ENCODE data around the gene TBC1D10A.
A peak's percentile ranks its signal among the peaks of the same experiment; 100 is the strongest.

The TBC1D10A gene

DNA sequence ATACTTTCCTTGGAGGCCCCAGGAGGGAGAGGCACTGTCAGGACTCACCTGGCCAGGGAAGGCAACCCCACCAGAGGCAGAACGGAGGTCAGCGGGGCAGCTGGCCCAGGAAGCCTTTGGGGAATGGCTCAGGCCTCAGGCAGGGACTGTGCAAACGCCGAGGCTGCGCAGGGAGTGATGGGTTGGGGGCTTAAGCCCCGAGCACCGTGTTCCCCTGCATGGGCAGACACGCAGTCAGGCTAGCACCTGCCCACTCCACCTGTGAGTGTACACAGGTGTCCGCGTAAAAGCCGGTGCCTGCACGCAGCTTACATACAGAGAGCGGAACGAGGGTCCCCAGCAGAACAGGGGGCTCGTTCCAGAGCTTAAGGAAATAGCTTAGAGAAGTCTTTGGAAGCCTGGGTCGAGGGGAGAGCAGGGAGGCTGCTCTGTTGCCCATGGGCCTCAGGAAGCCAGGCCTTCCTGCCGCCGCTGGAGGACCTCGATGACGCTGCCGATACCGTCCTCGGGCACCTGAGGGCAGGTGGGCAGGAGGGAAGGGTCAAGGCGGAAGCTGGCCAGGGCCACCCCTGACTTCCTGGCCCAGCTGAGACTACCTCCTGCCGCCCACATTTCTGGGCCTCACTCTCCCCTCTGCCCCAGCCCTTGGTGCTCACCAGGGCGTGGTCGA, 41.4 kb downstream of the TBC1D10A start:
- DNase-seq, result no peak

DNA sequence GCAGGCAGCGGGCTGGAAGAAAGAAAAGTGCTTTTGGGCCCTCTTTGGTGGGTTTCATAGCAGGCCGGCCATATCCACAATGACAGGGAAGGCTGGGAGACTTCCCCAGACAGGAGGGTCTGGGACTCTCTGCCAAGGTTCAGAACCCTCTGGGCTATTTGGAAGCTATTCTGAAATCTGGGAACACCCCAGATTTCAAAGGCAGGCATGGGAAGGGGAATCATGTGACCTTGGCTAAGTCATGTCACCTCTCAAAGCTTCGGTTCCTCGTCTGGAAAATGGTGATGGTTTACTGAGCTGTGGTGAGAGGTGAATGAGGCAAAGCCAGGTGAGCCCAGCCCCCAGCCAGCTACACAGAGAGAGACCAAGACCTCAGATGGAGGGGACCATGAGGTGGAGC, 42.1 kb downstream of the TBC1D10A start:
- no peak for DNase-seq

DNA sequence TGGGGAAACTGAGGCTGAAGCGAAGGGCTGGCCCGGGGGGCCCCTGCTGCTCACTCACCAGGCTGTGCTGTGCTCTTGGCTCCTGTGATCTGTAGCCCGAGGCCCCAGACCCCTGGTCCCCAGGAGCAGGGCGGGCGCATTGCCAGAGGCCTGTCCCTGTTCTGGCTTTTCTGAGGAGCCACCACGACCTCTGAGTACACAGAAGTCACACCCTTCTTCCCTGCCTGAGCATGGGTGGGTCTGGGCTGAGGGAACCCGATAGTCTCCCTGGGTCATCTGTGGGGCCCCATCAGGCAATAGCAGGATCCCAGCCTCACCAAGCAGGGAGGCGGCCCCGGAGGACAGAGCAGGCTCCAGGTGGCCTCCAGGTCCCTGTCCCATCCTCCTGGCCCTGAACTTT, 42.6 kb downstream of the TBC1D10A start:
- no peak for DNase-seq

DNA sequence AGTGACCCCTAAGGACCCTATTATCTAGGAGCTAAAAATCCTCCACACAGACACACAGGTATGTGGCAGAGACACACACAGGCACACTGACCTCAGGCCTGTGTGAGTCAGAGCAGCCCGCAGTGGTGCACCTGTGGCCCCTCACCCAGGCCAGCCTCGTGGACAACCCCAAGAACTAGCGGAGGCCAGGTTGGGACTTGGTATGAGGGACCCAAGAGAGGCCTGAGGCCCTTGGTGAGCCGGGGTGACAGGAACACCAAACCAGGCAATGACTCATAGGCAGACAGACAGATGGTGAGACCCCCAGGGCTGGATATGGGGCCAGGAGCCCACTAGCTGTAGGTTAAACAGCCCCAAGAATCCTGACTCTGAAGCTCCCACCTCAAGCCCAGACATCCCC, 43.4 kb downstream of the TBC1D10A start:
- DNase-seq, result no peak

DNA sequence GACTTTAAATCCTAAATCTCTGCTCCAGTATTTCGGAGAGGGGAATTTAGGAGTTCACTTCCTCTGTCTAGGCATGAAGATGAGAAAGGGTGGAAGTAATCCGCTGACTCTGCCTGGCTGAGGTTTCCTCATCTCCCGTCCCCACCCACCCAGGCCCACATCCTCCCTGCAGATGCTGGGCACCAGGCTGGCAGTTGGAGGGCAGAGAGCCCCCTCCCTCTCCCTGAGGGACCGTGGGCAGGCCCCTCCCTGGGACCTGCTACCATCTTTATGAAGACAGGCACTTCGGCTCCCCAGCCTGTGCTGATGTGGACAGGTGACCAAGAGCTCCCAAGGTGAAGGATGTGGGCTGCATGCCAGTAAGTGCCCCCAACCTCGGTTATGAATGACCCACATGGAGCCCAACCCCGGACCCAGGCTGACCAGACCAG, 44.1 kb downstream of the TBC1D10A start:
- no peak for DNase-seq

DNA sequence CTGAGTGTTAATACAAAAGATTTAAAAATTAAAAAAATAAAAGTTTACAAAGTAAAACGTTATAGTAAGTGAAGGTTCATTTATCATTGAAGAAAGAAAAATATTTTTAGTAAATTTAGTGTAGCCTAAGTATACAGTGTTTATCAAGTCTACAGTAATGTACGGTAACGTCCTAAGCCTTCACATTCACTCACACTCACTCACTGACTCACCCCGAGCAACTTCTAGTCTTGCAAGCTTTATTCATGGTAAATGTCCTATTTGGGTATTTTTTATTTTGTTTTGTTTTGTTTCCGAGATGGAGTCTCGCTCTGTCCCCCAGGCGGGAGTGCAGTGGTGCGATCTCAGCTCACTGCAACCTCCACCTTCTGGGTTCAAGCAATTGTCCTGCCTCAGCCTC, 46.2 kb downstream of the TBC1D10A start:
- DNase-seq, result no peak

DNA sequence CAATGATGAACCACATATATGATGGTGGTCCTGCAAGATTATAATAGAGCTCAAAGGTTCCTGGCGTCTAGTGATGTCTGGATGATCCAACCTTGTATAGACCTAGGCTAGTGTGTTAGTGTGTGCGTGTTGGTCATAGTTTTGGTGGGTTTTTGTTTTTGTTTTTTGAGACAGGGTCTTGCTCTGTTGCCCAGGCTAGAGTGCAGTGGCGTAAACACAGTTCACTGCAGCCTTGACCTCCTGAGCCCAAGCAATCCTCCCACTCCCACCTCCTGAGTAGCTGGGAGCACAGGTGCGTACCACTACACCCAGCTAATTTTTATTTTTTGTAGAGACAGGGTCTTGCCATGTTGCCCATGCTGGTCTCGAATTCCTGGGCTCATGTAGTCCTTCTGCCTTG, 46.8 kb downstream of the TBC1D10A start:
- no peak for DNase-seq

DNA sequence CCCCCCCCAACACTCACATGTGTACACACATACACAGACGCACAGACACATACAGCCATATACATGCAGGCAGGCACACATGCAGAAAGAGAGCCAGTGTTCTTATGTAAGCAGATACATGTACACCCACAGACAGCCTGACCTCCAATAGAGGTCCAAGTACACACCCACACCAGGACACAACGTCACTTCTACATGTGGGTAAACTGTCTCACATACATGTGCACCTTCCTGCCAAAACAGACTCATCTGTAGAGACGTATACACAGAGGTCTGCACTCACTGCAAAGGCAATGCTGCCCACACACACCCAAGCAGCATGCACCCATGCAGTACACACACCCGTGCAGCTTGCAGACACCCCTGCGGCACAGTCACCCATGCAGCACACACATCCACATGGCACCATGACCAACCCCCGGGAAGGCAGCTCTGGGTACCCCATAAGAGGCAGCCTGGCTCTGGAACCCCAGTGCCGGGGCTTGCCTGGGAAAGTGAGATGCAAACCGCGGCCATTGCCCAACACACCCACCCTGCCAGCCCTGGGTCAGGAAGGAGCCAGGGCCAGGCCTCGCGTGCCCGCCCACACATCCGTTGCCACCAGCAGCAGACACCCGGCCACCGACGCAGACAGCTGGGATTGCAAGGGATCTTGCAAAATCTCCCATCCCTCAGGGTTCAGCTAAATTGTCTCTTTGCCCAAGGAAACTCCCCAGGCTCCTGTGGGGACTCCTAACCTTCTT, 47.5 kb downstream of the TBC1D10A start:
- DNase-seq, result no peak

DNA sequence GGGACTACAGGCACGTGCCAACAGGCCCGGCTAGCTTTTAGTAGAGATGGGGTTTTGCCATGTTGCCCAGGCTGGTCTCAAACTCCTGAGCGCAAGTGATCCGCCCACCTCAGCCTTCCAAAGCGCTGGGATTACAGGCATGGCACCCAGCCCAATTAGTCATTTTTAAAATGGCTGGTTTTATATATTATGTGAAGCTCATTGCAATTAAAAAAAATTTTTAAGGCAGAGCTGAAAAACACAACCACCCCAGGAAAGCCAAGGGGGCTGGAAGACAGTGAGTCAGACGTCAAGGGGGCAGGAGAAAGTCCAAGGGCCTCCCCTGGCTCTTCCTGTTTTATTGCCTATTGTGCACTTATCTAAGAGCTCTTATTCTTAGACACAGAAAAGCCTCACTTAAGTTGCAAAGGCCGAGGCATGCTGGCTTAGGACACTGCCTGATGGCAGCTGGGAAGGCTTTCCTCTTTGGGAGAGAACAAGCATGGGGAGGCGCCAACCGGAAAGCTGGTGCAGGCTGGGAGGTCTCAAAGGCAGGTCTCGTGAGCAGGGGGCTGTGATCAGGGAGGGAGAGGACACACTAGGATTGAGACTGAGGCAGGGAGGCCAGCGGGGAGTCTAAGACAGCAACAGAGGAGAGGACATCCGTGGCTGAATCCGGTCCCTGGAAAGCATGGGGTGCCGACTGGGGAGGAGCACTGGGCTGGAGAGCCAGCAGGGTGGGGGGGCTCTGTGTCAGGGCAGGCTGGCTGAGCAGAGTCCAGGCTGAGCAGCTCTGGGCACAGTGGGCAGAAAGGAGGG, 49.0 kb downstream of the TBC1D10A start:
- DNase-seq, result no peak

DNA sequence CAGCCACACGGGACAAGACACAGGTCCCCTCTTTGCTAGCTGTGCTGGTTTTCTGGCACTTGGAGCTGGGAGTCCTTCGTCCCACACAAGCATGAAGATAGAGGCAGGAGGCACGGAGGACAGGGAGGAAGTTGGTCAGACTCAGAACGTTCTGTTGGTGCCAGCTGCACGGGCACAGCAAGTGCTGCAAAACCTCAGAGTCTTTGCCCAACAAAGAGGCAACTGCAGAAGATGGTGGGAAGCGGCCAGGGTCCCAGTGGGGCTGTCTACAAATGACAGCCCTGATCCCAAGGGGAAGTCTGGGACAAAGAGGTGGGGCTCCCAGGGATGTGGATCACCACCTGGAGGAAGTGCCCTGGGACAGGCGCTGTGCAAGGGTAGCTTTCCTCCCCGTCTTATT, 50.7 kb downstream of the TBC1D10A start:
- no peak for DNase-seq

DNA sequence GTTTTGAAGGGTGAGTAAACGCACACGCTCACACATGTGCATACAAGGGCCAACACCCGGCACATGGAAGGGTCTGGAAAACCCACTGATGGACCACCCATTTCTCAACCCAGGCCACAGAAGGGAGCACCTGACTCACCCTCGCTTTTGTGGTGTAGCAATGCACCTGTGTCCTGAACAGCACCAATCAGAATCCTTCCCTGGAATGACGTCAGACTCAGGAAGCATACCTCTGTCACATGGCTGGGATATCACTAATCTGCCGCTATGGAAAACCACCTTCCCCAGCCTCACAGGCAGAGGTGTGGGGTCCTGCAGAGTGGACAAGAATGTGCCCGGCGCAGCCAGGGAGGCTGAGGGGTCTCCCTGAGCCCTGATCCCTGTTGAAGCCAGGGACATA, 51.1 kb downstream of the TBC1D10A start:
- peak; percentile 22 for DNase-seq

DNA sequence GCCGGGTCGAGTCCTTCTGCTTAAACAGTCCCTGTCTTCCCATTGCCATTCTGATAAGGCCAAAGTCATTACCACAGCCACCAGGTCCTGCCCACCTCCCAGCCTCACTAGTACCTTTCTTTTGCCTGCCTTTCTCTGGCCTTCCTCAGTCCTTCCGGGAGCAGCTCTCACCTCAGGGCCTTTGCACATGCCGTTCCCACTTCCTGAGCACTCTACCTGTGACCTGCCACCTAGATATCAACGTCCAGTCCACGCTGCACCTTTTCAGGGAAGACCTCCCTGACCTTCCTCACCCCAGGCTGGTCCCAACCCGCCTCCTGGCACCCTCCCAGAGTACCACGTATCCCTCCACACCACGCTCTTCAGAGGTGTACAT, 52.3 kb downstream of the TBC1D10A start:
- no peak for DNase-seq

DNA sequence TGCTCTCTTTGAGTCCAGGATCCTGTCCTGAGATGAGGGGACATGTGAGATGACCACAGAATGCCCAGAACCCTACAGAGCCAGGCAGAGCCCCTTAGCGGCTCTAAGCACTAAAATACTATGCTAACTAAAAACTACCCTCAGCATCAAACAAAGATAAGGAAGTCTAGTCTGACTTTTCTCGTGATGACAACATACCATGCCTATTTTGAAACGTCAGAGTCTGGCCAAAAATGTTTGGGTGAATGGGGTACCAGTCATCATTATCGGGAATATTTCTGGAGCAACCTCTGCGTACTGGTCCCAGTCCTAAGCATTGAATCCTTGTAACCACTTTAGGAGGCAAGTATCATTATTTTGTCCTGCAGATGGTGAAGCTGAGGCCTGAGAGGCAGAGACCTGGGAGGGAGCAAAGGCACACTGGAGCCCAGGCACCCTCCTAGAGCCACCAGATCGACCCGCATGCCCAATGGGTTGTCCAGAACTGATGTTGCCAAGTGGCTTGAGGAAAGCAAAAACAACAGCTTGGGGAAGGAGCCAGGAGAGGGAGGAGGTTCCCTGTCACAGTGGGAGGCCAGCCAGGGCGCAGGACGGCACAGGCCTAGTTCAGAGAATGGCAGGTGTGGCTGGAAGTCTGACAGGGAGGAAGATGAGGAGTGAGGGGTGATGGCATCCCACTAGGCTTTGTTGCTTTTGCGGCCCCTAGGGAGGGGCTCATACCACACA, 52.9 kb downstream of the TBC1D10A start:
- DNase-seq, result no peak

DNA sequence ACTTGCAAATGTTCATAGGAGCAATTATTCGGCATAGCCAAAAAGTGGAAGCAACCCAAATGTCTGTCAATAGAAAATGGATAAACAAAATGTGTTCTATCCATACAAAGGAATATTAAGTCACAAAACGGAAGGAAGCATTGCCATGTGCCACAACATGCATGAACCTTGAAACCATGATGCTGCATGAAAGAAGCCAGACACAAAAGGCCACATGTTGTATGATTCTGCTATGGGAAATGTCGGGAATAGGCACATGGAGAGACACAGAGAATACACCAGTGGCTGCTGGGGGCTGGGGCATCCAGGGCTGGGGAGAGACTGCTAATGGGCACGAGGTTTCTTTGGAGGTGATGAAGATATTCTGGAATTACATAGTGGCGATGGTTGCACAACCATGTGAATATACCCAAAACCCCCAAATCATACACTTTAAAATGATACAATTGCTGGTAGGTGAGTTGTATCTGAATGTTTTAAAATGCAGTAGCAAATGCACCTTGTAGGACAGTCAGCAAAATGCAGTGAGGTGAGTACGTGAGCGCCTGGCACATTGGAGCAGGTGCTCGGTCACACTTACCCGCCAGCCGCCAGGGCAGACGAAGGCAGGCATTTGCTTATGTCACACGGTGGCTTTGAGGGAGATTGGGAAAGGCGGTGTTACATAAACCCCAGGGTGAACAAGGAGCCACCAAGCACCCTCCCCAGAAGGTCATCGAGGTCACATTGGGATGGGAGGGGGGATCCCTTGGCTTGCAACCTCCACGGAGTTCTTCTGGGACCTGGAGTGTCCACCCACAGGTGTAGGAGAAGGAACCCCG, 53.8 kb downstream of the TBC1D10A start:
- DNase-seq, result no peak

DNA sequence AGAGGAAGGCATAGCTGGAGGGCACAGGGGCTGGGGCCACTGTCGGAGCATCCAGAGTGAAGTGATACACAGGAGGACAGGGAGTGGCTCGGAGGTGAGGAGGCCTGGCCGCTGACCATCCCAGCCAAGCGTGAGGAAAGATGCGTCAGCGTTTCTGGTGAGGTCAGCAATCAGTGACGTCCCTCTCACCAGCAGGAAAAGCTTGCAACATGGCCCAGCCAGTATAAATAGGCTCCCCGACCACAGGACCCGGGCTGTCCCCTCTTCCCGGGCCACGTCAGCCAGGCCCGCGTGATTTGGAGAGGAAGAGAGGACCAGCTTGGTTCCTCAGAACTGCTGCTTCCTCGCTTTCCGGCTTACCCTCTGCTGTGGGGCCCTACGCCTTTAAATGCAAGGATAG, 55.9 kb downstream of the TBC1D10A start:
- DNase-seq, result no peak

DNA sequence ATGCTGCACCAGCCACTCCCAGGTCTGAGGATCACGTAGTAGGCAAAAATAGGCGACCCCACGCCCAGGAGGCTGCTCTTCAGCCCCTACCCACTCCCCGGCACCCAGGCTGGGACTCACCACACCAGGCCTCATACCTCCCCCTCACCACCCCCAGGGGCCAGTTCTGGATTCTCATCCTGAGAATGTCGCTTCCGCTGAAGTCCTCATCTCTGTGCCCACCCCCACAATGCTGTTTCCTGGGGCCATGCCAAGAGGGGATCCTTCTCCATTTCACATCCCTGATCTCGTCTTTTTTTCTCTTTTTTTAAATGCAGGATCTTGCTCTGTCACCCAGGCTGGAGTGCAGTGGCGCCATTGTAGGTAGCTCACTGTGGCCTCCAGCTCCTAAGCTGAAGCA, 58.4 kb downstream of the TBC1D10A start:
- DNase-seq, result no peak

DNA sequence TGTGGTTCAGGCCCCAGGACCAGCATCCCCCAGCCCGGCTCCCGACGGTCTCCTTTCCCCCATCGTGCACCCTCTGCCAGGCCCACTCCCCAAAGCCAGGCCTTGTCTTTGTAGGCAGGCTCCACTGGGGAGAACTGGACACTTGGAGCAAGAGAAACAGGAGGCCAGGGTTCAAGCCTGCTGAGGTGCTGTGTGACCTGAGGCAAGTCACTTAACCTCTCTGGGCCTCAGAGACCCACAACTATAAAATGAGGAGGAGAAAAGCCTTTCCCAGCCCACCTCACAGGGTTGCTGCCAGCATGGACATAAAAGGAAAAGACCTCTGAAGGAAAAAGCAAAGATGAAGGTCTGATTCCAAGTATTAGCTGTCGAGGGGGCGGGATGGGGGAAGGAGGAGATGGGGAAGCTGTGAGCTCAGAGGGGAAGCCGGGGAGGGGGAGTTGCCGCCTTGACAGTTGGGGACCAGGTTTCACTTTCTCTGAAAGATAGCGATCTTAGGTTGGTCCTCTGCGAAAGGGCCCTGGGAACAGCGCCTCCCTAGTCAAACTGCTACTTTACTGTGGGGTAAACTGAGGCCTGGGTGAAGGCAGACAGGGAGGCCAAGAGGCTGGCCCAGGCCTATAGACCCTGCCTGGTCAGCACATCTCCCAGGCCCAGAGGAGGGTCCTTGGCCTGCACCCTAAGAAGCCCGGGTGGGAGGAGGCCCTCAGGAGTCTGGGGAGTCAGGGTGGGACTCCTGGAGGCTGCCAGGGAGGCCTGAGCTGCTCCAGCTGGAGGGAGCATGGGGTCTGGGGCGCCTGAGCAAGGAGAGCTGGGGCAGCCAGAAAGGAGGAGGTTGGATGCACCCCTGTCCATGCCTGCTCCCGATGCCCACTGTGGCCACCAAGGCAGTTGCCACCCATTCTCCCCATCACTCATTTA, 59.1 kb downstream of the TBC1D10A start:
- DNase-seq, result peak; percentile 63

DNA sequence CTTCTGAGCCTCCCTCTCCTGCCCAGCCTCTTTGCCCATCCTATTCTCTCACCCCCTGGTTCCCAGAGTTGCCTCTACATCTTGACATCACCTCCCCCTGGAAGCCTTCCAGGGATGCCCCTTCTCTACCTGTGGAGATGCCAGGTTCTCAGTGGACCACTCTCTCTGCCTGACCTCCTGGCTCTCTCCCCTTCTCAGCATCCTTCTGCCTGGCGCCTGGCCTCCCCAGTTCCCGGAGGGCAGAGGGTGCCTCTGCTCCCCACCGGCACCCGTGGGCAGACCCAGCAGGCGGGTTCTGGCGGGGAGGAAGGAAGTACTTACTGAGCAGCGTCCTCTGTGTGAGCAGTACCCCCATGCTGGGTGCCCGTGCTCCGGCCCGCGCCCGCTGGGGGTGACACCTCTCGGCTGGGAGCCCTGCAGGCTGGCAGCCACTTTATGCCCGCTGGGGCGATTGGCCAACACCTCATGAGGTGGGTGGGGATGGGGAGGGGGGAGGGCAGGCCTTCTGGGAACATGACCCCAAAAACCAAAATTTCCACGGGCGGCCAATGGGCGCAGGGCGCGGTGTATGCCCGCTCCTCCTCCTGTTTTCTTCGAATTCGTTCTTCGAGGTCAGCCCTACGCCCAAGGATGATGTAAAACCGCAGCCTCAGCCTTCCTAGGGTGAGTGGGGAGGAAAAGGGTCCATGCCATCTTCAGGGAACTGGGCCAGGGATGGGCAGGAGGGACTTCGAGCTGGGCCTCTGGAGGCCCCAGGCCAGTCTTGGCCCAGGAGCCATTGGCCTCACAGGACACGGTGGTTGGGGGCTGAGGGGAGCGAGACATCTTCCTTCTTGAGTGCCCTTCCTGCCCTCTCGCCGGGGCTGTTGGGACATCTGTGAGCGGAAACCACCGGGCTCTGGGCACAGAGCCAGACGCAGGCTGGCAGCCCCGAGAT, 60.0 kb downstream of the TBC1D10A start, which contains the start of gene OSM:
OSM (minus strand) TSS at position 407 of the 937 bp plus-strand sequence; CDS start at position 355, 52 bp downstream.
- peak; percentile 83 for DNase-seq

DNA sequence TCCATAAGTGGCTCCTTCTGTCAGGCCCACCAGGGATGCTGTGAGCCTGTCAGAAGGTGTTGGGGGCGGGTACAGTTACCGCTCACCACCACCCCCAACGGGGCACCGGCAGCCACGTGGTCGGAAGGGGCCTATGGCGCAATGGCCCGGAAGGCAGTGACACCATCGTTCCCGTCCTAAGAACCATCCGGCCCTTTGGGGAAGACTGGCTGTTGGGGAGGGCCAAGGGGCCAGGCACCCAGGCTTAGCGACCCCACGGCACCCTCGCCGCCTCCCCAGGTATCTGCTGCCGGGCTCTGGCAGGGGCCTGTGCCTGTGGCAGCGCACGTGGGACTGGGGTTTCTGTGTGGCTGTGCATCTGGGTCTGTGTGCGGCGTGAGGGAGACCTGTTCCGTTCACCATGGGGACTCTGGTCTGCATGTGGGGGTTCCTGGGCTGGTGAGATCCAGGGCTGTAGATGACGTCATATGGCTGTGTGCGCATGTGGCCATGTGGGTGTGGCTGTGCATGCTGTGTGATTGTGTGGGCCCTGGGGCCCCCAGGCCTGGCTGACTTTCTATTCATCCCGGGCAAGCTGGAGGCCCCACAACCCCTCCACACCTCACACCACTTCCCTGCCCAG, 60.8 kb downstream of the TBC1D10A start:
- DNase-seq, result peak; percentile 91
